H1 (cell line): Measurements from ENCODE around the gene ZNF532. TPM values are rescaled to one million over a fixed set of nuclear protein-coding genes. Genes with fewer than 3 reads are reported as not detected.

ENCODE experiments used
- CBX5 ChIP-seq: fragments of 300-800, 300-1000 bp; sonication (generic); IDR thresholded peaks from 2 replicates; pipeline ENCODE4 v1.7.1; 2016; ENCODE audit warnings: antibody characterized with exemption, low read length, low read depth
- SIRT6 ChIP-seq: IDR thresholded peaks from one replicate; pipeline ENCODE4 v1.7.1; 2012; ENCODE audit warnings: low read length, inconsistent platforms
- YY1 ChIP-seq: IDR thresholded peaks from 2 replicates; pipeline ENCODE4 v1.6.1; 2011; ENCODE audit warnings: low read depth, mild to moderate bottlenecking, low read length
- polyA plus RNA-seq, 7 experiments: library from polyadenylated mRNA; depleted of rRNA in 3 of 7; stranded (reverse) in 5 of 7; unstranded in 2 of 7; fragments of >200 nt in 5 of 7; fragments of 200-250 nt in 2 of 7; gene quantifications; 1 replicate in 5 of 7; 2 replicates in 1 of 7; 4 replicates in 1 of 7; pipeline versions ENCODE4 v1.2.1 to v1.2.3, GENCODE V29; 2011 to 2013; ENCODE audit warnings: missing spikeins in 2 of 7, mixed read lengths in 2 of 7
- total RNA-seq: library from RNA; stranded (reverse); fragmentation: NEBNext Ultra II Directional; extraction: Animal tissue kit (Norgen Biotek cat#: 25700); gene quantifications from 2 replicates; pipeline ENCODE4 v1.2.1, GENCODE V29; 2021

Gene ZNF532
- total and polyA plus RNA-seq, 2 of the 8 experiments (the other 6 are each of a cell fraction or from before 2014, with no cell fraction given), result 143 to 240 TPM

- TF ChIP-seq SIRT6 (no peak), YY1 (no peak), CBX5 (no peak)
These were observed 133.9 kb downstream of the ZNF532 start (continued) for GRCh38 chr18:58998401-58999203.
